Hematopoietic multipotent progenitor cell treated with erythropoietin and hydrocortisone succinate and interleukin-3 and kit ligand, for 15 days (in vitro differentiated cells): Measurements from ENCODE around the gene MCF2L2.

Source experiments
- DNase-seq: peaks from one replicate; pipeline ENCODE4 v3.0.0-alpha.2; 2015; ENCODE audit warnings: low spot score

MCF2L2 gene

DNA sequence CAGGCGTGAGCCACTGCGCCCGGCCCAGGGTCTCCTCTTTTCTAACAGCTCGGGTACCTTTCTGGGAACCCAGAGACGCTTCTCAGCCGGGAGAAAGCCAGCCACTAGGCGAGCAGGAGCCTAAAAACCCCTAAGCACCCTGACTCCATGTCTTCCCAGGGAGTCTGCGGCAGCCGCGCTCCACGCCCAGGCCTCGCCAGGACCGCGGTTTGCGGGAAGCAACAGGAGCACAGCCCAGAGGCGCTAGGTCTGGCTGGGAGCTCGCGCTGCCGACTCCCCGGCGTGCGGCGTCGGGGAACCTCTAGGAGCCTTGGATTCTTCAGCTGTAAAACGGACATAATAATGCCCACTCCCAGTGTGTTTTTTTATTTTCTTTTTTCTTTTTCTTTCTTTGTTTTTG, 264.9 kb downstream of the MCF2L2 start:
- no peak for DNase-seq

DNA sequence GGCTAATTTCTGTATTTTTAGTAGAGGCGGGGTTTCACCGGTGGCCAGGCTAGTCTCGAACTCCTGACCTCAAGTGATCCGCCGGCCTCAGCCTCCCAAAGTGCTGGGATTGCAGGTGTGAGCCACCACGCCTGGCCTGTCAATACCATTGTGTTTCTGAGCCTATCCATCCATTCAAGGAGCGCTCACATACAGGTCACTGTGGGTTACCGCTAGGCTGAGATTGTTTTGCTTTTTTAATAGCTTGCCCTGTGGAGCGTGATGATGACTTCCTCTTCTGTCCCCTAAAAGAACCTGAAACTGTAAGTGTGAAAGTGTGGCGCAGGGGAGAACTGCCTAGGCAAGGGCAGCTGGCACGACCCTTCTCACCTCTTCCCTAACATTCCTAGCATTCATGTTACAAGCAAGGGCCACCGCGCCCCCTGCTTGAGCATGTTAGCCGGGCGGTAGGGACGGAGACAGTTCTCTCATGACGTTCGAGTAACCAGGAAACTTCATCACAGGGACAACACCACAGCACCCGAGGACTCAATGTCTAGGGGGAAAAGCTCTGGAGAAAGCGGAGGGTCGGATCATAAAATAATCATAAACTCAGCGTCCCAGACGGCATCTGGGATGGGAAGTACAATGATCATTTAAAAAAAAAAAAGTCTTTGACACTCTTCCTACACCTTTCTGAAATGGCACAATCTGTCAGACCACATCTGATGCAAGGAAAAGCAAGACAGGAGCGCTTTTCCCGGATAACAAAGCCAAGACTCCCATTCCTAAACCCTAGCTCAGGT, 266.7 kb downstream of the MCF2L2 start:
- no peak for DNase-seq

DNA sequence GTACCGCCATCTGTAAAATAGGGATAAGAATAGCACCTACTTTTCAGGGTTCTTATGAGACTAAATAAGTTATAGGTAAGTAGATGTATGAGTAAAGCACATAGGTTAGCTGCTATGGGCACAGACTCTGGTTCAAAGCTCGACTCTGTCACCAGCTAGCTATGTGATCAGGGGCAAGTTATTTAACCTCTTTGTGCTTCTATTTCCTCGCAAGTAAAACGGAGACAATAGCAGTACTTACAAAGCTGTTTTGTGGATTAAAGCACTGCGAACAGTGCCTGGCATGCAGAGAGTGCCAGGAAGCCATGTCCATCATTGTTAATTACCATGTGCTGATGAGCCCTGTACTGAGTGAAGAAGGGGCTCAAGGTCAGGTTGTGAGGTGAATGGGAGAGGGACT, 267.8 kb downstream of the MCF2L2 start:
- no peak for DNase-seq

DNA sequence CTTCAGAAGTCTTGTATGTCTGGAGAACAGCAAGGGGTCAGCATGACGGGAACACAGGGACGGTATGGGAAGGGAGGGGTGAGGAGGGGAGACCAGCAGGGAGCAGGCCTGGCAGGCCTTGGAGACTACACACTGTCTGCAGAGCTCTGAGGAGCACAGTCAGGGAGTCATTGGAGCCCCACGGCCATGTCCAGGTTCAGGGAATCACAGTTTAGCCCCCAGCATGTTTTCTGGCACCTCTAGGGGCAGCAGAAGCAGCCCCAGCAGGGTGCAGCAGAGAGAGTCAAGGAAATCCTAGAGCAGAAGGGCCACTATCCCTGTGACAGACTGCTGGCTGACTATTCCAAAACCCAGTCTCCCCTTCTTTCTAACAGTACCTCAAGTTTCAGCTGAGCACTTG, 269.1 kb downstream of the MCF2L2 start:
- DNase-seq = no peak

DNA sequence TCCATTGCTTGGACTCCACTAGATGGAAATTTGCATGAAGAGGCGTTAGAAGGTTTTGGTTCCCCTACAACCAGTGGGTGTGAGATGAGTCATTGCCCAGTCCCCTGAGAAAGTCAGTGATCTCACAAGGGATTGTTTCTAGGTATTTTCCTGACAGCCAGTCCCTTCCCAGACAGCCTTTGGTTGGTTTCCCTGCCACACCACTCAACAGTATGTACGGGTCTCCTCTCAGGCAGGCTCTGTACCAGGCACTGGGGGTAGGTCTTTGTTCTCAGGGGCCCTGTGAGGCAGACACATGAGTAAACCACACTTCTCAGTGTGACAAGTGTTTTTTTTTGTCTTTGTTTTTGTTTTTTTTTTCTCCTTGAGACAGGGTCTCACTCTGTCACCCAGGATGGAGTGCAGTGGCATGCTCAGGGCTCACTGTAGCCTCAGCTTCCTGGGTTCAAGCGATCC, 269.8 kb downstream of the MCF2L2 start:
- DNase-seq = no peak

DNA sequence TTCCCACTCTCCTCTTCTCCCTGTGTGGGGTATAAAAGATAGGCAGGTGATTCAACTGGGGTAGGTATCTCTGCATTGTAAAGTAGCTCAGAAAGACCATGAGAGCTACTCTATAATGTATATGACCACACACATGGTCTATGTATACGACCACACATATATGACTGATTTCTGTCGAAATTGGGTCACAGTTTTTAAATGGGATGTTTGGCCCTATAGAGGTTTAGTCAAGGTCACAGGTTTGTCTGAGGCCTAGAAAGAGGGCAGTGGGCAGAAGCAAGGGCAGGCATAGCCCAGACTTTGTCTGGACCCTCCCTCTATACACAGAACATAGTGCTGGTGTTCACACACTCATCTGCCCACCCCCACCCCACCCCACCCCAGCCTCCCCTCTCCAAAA, 270.3 kb downstream of the MCF2L2 start:
- no peak for DNase-seq

DNA sequence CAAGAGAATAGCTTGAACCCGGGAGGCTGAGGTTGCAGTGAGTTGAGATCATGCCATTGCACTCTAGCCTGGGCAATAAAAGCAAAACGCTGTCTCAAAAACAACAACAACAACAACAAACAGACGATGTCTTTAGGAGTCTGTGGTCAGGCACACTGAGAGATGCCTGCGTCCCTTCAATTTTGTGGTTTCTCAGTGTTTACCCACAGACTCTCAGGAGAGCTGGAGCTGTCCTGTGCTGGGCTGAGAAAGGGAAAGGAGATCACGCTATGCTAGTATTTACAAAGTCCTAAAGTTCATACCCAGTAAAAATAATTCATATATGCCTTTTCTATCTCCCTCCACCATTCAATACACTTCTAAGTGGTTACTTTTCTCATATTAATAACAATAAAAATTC, 272.2 kb downstream of the MCF2L2 start:
- DNase-seq = no peak

DNA sequence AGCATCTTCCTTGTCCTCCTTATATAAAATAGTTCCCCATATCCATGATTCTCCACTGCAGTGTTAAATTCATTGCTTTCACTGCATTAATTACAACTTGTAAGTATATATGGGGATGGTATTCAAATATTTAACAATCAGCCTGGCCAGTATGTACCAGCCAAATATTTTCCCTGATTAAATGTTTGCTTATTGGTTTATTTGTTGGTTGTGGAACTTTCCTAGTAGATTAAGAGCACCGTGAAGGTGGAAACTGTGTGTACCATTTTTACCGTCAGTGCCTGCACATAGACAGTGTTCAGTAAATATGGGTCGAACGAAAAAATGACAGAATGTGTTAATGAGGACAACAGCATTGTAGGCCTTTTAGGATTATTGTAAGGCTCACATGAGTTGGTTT, 272.9 kb downstream of the MCF2L2 start:
- no peak for DNase-seq

DNA sequence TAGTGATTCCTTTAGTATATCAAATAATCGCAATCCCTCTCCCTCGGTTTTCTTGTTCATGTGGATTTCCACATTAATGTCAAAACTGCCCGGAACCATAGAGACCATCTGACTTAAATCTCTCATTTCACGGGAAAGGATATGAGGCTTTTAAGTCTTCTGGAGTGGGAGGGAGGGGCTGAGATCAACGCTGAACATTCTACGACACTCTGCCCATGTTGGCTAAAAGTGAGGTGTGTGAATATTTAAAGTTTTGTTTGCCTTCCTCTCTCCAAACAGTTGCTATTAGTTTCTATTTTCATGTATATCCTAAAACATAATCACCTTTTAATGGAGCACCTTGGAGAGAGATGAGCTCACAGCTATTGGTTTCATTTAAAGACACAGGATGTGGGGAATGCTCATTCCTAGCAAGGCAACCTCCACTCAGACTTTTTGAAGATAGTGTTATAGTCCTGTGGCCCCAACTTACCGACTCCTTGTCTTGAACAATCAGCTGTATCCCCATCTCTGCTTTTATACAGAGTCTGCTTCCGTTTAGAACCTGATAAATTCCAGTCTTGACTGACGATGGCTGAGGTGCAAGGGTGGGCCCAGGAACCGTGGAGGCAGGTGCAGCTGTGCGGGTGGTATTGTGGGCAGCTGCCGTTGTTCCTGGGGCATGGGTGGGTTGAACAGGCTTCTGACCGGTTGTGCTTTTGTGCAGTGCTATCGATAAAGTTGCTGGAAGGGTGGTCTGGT, 275.0 kb downstream of the MCF2L2 start:
- no peak for DNase-seq

DNA sequence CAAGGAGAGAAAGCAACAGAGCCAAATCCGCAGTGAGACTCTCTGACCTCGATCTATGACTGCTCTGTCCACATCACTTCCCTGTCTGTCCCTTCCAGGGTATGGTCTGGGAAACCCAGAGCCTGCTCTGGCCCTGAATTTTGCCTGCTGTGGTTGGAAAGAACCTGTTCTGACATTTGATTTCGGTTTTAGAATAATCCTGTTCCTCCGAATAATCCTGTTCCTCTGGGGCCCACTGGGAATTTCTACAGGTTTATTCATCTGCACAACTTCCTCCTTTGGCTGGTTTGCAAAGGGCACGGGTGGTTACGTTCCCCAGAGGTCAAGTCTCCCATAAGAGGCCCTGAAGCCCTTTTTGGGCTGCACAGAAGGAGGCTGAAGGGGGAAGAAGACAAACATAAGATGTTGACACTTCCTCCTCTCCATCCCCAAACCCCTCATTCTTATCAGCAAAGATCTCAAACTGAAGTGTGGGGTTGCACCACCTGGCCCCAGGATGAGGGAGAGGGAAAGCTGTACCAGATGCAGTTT, 276.5 kb downstream of the MCF2L2 start:
- no peak for DNase-seq

DNA sequence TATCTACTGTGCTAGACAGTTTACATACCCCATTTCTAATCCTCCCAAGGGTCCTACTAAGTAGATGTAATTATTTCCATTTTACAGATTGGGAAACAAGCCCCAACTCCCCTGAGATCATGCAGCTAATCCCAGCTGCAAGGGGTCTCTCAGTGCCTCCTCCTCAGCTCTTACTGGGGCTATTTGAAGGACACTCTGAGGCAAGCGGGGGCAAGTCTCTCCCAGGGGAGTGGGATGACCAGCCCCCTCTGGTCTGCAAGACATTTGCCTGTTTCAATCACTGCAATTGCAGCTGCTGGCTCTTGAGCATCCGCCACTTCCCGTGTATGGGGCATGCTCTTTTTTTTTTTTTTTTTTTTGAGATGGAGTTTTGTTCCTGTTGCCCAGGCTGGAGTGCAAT, 277.3 kb downstream of the MCF2L2 start:
- no peak for DNase-seq

DNA sequence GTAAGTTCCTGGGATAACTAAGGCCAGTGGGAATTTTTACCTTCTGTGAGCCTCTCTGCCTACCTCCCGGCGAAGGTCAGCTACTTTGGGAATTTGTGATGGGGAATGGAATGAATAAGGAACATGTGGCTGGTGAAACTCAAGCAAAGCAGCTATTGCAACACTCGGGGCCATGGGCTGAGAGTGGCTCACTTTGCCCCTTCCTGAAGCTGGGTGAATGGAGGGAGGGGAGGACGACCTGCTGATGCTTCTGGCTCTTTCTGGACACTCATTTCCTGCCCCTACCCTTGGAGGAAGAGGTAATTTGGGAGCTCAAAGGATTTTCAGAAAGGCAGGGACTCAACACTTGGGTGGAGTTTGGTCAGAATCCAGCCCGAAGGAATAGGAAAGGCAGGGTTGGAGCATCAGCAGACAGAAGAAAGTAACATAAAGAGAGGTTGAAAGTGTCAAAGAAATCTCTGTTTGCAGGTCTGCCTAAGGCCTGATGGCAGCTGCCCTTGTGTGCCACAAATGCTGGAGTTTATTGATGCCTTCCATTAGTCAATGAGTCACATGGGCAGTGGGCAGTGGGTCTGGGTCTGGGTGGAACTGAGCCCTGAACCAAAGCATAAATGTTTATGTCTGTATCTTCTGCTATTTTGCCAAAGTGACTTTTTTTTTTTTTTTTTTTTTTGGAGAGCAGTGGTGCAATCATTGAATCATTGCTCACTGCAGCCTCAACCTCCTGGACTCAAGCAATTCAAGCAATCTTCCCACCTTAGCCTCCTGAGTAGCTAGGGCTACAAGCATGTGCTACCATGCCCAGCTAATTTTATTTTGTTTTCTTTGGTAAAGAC, 278.3 kb downstream of the MCF2L2 start:
- no peak for DNase-seq

DNA sequence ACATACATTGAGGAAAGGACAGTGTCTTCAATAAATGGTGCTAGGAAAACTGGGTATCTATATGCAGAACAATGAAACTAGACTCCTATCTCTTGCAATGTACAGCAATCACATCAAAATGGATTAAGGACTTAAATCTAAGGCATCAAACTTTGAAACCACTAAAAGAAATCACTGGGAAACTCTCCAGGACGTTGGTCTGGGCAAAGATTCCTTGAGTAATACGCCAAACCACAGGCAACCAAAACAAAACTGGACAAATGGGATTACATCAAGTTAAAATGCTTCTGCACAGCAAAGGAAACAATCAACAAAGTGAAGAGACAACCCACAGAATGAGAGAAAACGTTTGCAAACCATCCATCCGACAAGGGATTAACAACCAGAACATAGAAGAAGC, 280.4 kb downstream of the MCF2L2 start:
- DNase-seq = no peak

DNA sequence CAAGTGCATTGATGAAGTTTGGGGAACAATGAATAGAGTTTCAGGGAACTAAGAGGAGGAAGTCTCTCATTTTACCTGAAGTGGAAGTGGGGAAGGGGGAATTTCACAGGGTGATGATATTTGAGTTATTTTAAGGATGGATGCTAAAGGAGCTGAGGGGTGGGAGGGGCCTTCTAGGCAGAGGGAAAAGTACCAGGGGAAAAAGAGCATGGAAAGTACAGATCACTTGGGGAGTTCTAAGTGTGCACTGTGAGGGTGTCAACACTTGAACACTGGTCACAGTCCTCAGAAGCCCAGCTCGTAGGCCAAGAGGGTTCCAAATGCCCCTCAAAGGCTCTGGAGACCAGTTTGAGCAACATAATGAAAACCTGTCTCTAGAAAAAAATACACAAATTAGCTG, 284.1 kb downstream of the MCF2L2 start:
- no peak for DNase-seq

DNA sequence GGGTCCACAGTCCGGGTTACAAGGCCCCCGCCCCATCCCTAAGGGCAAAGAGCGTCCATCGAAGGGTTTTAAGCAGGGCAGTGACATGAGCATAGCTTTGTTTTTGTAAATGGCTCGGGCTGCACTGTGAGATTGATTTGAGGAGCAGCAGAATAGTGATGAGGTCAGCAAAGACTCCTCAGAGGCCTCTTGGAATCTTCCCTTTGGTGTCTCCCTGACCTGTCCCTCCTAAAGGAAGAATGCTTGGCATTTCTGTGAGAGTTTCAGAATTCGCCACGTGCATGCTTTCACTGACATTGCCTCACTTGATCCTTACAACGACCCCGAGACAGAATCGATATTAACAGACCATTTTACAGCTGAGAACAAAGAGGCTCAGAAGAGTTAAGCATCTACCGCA, 286.2 kb downstream of the MCF2L2 start:
- DNase-seq = no peak

DNA sequence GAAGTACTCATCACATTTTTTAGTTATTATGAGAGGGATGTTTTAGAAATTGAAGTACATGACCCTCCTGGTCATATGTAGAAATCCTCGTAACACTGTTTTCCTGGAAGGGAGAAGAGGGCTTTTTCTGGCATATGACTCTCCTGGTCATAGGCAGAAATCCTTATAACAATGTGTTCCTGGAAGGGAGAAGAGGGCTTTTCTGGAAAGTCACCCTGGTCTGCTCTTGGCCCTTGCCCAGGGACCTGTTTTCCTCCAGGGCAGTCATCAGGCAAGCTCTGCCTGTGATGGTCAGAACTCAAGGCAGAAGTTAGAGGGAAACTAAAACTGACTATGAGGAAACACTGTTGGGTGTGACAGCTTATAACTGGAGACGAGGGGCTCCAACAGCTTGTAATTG, 293.6 kb downstream of the MCF2L2 start:
- no peak for DNase-seq

DNA sequence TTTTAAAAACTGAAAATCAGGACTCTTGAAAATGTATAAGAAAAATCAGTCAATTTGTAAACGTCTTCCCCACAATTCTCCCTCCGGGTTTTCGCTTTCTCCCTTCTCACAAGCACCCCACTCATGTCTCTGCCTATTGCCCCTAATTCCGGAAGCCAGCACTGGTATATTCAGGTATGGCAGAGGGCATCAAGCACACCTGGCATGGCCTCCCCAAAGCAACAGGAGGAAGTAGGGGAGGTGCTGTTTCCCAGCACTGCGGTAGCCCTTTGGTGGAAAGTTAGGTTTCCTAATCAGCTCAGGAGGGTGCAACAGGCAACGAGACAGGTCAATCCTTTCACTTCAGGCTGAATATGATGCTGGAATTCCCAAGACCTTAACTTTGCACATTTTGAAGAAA, 296.0 kb downstream of the MCF2L2 start:
- DNase-seq = no peak

DNA sequence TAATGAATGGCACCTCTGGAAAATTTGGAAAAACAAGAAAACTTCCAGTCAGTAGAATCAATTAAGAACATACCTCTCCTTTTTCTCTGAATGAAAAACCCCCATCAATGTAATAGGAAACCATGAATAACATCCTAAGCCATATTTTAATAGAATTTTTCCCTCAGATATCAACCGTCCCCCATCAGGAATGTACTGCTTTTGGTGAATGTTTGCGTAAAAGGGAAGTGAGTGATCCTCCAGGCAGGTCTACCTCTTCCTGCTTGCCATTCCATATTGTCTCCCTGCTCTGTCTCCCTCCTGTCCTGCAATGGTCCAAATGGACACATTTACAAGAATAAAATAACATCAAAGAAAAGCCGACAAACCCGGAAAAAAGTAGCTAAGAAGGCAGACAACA, 296.7 kb downstream of the MCF2L2 start:
- no peak for DNase-seq

DNA sequence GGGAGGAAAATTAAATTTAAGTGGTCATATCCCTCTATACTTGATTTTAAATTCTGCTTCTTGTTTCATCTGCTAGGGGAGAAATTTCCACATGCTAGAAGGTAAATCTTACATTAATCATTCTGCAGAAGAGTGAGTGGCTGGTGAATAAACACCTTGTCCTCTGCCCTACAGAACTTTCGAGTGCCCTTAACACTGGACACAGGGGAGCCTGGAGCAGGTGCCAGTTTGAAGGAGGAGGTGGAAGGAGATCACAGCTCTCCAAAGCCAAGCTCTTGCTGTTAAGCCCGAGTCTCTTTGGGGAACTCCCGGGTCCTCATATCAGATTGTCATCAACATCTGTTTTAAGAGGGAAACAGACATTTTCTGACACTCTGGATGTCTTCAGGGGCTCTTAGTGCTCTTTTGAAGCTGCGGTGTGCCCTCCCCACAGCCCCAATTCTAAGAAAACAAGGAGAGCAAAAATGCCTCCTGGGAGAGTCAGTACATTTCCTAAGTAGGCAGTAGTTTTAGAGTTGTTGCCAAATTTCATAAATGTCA, 297.2 kb downstream of the MCF2L2 start:
- DNase-seq = no peak

DNA sequence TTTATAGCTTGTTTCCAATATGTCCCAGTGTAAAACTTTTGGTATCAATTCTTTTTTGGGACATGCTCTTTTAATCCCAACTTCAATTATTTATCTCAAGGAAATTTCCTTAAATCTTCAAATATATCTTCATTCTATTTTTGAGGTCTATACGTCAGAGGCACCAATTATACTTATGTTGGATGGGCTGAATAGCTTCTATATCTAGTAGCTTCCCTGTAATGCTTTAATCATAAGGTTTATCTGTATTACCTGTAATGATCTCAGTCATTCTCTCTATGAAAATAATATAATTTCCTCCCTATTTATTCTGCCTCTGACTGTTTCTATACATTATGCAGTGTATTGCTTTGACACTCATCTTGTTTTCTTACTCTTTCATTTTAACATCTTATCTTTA, 299.2 kb downstream of the MCF2L2 start:
- DNase-seq = no peak

DNA sequence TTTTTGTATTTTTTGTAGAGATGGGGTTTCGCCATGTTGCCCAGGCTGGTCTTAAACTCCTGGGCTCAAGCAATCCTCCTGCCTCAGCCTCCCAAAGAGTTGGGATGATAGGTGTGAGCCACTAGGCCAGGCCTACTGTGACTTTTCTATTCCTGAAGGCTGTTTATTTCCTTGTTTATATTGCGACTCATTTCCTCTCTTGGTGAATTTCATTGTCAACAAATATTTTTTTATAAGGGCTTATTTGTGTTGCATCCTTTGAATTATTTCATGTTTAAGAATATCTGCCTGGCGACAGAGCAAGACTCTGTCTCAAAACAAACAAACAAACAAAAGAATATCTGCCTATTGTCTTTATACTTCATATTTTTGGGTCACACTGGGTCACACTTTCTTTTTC, 299.7 kb downstream of the MCF2L2 start:
- no peak for DNase-seq
